Measurements from ENCODE around the gene ATG4D. TPM values are rescaled to one million over a fixed set of nuclear protein-coding genes. Genes with fewer than 3 reads are reported as not detected.

ATG4D gene
- polyA plus RNA-seq, 1 of the 3 experiments (the other 2 are of a cell fraction) = 22.6 TPM

DNA sequence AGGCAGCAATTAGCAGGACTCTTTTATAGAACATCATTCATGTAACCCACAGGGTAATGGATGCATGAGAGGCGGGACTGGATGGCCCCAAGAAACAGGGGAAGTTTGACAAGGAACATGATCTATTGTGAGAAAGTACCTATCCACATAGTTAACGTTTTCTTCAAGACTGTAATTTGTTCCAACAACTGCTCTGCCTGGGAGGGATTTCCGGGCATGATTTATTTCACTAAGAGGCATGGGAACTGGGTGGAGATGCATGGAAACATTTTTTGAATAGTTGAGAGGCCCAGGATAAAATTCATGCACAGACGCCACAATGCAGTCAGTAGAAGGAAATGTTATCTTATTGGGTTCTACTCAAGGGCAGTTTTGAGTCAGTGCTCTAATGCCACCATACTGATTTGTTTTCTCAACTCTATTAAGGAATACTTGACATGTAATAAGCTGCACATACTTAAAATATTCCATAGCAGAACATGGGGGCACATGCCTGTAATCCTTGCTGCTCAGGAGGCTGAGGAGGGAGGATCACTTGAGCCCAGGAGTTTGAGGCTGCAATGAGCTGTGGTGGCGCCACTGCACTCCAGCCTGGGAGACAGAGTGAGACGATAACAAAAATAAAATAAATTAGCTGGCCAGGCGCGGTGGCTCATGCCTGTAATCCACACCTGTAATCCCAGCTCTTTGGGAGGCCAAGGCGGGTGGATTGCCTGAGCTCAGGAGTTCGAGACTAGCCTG is 9.9 kb upstream of the ATG4D start:
- Histone ChIP-seq H3K79me2 (ENCODE audit: insufficient read depth) (no peaks in the 10 kb centered on the region), H4K20me1 (ENCODE audit: insufficient read depth) (no peaks in the 10 kb centered on the region), H3K4me3 (ENCODE audit: low read depth in 2 of 2, low read length in 1 of 2) (no peak overlapping the region), H3K36me3 (replicated peaks in 1 of 2; ENCODE audit: control insufficient read depth in 1 of 2, insufficient read depth in 2 of 2, low read length in 1 of 2) (no peaks in the 10 kb centered on the region), H3K9me2 (no peaks in the 10 kb centered on the region), H3K9me3 (no peaks in the 10 kb centered on the region), H3K4me1 (ENCODE audit: control insufficient read depth in 1 of 2, insufficient read depth in 2 of 2, low read depth in 1 of 2, low read length in 1 of 2) (no peaks in the 10 kb centered on the region), H2AFZ (ENCODE audit: low read depth) (peak overlapping the region; percentile 63; the same call in 1 of the 2 replicates), H3K27ac (ENCODE audit: low read depth in 2 of 2, low read length in 1 of 2) (peak overlapping the region; percentile 26 to 78; a peak in 3 of 4 replicates), H3K9ac (no peak overlapping the region), H3F3A (replicated peaks; ENCODE audit: insufficient read depth) (peaks cover 9% of the 10 kb centered on the region), H3K27me3 (ENCODE audit: insufficient read depth) (peaks cover 12% of the 10 kb centered on the region; the same call in 1 of the 2 replicates), H3K4me2 (no peak overlapping the region)
- TF ChIP-seq, protein P1, sequence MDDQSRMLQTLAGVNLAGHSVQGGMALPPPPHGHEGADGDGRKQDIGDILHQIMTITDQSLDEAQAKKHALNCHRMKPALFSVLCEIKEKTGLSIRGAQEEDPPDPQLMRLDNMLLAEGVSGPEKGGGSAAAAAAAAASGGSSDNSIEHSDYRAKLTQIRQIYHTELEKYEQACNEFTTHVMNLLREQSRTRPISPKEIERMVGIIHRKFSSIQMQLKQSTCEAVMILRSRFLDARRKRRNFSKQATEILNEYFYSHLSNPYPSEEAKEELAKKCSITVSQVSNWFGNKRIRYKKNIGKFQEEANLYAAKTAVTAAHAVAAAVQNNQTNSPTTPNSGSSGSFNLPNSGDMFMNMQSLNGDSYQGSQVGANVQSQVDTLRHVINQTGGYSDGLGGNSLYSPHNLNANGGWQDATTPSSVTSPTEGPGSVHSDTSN (IDR thresholded peaks at IDR 0.05) = peak; percentile 78
- TF ChIP-seq RXRA (IDR thresholded peaks at IDR 0.05; ENCODE audit: borderline replicate concordance, low read depth) = no peak
- TF ChIP-seq, protein P2, sequence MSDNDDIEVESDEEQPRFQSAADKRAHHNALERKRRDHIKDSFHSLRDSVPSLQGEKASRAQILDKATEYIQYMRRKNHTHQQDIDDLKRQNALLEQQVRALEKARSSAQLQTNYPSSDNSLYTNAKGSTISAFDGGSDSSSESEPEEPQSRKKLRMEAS (IDR thresholded peaks at IDR 0.05; ENCODE audit: low read depth) = no peak
- TF ChIP-seq RCOR1 (IDR thresholded peaks at IDR 0.05; ENCODE audit: low read length) = no peak
- TF ChIP-seq, protein P3, sequence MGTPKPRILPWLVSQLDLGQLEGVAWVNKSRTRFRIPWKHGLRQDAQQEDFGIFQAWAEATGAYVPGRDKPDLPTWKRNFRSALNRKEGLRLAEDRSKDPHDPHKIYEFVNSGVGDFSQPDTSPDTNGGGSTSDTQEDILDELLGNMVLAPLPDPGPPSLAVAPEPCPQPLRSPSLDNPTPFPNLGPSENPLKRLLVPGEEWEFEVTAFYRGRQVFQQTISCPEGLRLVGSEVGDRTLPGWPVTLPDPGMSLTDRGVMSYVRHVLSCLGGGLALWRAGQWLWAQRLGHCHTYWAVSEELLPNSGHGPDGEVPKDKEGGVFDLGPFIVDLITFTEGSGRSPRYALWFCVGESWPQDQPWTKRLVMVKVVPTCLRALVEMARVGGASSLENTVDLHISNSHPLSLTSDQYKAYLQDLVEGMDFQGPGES (IDR thresholded peaks at IDR 0.05; ENCODE audit: low read depth, low read length) = no peak
- TF ChIP-seq TCF12 (IDR thresholded peaks at IDR 0.05) = peak; percentile 11; the same call in 1 of the 2 replicates
- TF ChIP-seq CHD2 (IDR thresholded peaks at IDR 0.05; ENCODE audit: low read length, partially characterized antibody) = no peak
- TF ChIP-seq NFIC (IDR thresholded peaks at IDR 0.05; ENCODE audit: borderline replicate concordance) = no peak
- TF ChIP-seq, protein P4, sequence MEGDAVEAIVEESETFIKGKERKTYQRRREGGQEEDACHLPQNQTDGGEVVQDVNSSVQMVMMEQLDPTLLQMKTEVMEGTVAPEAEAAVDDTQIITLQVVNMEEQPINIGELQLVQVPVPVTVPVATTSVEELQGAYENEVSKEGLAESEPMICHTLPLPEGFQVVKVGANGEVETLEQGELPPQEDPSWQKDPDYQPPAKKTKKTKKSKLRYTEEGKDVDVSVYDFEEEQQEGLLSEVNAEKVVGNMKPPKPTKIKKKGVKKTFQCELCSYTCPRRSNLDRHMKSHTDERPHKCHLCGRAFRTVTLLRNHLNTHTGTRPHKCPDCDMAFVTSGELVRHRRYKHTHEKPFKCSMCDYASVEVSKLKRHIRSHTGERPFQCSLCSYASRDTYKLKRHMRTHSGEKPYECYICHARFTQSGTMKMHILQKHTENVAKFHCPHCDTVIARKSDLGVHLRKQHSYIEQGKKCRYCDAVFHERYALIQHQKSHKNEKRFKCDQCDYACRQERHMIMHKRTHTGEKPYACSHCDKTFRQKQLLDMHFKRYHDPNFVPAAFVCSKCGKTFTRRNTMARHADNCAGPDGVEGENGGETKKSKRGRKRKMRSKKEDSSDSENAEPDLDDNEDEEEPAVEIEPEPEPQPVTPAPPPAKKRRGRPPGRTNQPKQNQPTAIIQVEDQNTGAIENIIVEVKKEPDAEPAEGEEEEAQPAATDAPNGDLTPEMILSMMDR (IDR thresholded peaks at IDR 0.05) = peak; percentile 16; the same call in 1 of the 2 replicates
- TF ChIP-seq FOXM1 (IDR thresholded peaks at IDR 0.05; ENCODE audit: low read depth) = no peak
- TF ChIP-seq JUND (IDR thresholded peaks at IDR 0.05) = no peak
- no peak for TF ChIP-seq EP300 (IDR thresholded peaks at IDR 0.05; ENCODE audit: borderline replicate concordance in 1 of 2, low read depth in 1 of 2, low read length in 1 of 2)
- peak; percentile 34; the same call in 1 of the 2 replicates for TF ChIP-seq GABPA (IDR thresholded peaks at IDR 0.05; ENCODE audit: low read depth)
- TF ChIP-seq, protein P5, sequence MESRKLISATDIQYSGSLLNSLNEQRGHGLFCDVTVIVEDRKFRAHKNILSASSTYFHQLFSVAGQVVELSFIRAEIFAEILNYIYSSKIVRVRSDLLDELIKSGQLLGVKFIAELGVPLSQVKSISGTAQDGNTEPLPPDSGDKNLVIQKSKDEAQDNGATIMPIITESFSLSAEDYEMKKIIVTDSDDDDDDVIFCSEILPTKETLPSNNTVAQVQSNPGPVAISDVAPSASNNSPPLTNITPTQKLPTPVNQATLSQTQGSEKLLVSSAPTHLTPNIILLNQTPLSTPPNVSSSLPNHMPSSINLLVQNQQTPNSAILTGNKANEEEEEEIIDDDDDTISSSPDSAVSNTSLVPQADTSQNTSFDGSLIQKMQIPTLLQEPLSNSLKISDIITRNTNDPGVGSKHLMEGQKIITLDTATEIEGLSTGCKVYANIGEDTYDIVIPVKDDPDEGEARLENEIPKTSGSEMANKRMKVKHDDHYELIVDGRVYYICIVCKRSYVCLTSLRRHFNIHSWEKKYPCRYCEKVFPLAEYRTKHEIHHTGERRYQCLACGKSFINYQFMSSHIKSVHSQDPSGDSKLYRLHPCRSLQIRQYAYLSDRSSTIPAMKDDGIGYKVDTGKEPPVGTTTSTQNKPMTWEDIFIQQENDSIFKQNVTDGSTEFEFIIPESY (IDR thresholded peaks at IDR 0.05; ENCODE audit: borderline replicate concordance, low read depth) = no peak
- no peak for TF ChIP-seq TEAD4 (IDR thresholded peaks at IDR 0.05; ENCODE audit: borderline replicate concordance, insufficient read depth)
- 54% methylated on average over 10 of the region's 10 CpGs for WGBS (ENCODE audit: low lambda C conversion rate)
- DNase-seq = no peak
- CTCF ChIA-PET = interaction anchor here (1.0 to 4.4 kb wide), 4 partner anchors 8 to 166 kb away, joined by 3 to 18 read pairs (median 4); no protein-coding TSS in a partner anchor
- POLR2A ChIA-PET = no interaction called here

All from SK-N-SH (cell line).